IMR-90 (cell line): ENCODE measurements around the gene SLC25A28. TPM values are rescaled to one million over a fixed set of nuclear protein-coding genes. Genes with fewer than 3 reads are reported as not detected.

ENCODE experiments used
- ATAC-seq: fragments of 200-7000 bp; cut with Tn5 transposase; 2 replicates; pipeline ENCODE4 v1.9.1; 2020; ENCODE audit warnings: low read depth, mild to moderate bottlenecking, moderate library complexity
- BruUV-seq: library from RNA; stranded (reverse); fragments of 400-500 nt; replicated peaks from 2 replicates; lab custom pipeline; 2021; lab: Mats Ljungman, UMichigan
- CTCF ChIA-PET: fragments of 300-600 bp; formaldehyde crosslinking; extraction: SDS; loops from one replicate; lab custom pipeline; 2021; ENCODE audit warnings: antibody characterized with exemption; lab: Yijun Ruan, JAX
- POLR2A ChIA-PET: fragments of 300-600 bp; sonication (Branson Sonifier 250); formaldehyde crosslinking; loops from one replicate; lab custom pipeline; 2022; ENCODE audit warnings: antibody characterized with exemption; ENCODE audit not compliant: unreplicated experiment; lab: Charles Lee
- DNase-seq: peaks from one replicate; pipeline ENCODE4 v3.0.0; 2013
- H2AFZ ChIP-seq: replicated peaks from 2 replicates; pipeline ENCODE3; 2013; ENCODE audit warnings: low read length, mild to moderate bottlenecking; ENCODE audit not compliant: poor library complexity
- H2AK5ac ChIP-seq: 2 replicates; pipeline ENCODE4 v1.6.1; 2013; ENCODE audit warnings: low read depth, low read length, inconsistent platforms
- H2AK9ac ChIP-seq: replicated peaks from 2 replicates; pipeline ENCODE3; 2013; ENCODE audit warnings: mild to moderate bottlenecking, low read depth, low read length, moderate library complexity; ENCODE audit not compliant: poor library complexity
- H2BK120ac ChIP-seq: 2 replicates; pipeline ENCODE4 v1.6.1; 2013; ENCODE audit warnings: low read depth, low read length, inconsistent platforms
- H2BK15ac ChIP-seq: 3 replicates; pipeline ENCODE4 v1.6.1; 2013; ENCODE audit warnings: low read depth, low read length, inconsistent platforms
- H2BK20ac ChIP-seq: 2 replicates; pipeline ENCODE4 v1.6.1; 2013; ENCODE audit warnings: low read depth, mild to moderate bottlenecking, inconsistent platforms, low read length, moderate library complexity
- H2BK5ac ChIP-seq: 2 replicates; pipeline ENCODE4 v1.6.1; 2013; ENCODE audit warnings: mild to moderate bottlenecking, low read depth, low read length, inconsistent platforms; ENCODE audit not compliant: poor library complexity, severe bottlenecking
- H3K14ac ChIP-seq: replicated peaks from 2 replicates; pipeline ENCODE4 v1.6.1; 2013; ENCODE audit warnings: low read depth, low read length, inconsistent platforms
- H3K18ac ChIP-seq: 2 replicates; pipeline ENCODE4 v1.6.1; 2013; ENCODE audit warnings: low read depth, low read length, control low read depth
- H3K23ac ChIP-seq: 2 replicates; pipeline ENCODE4 v1.6.1; 2013; ENCODE audit warnings: low read depth, low read length, inconsistent platforms
- H3K27ac ChIP-seq: 2 replicates; pipeline ENCODE4 v1.5.1; 2013; ENCODE audit warnings: mild to moderate bottlenecking, control low read depth, low read length; ENCODE audit not compliant: insufficient read depth
- H3K27me3 ChIP-seq: 2 replicates; pipeline ENCODE4 v1.6.1; 2013; ENCODE audit warnings: low read length; ENCODE audit not compliant: control insufficient read depth, insufficient read depth
- H3K36me3 ChIP-seq: 2 replicates; pipeline ENCODE4 v1.6.1; 2013; ENCODE audit warnings: low read length, mixed read lengths; ENCODE audit not compliant: control insufficient read depth, insufficient read depth
- H3K4ac ChIP-seq: 2 replicates; pipeline ENCODE4 v1.6.1; 2013; ENCODE audit warnings: low read depth, low read length, inconsistent platforms
- H3K4me1 ChIP-seq: 2 replicates; pipeline ENCODE4 v1.6.1; 2013; ENCODE audit warnings: low read length, mixed read lengths; ENCODE audit not compliant: control insufficient read depth, insufficient read depth
- H3K4me2 ChIP-seq: 2 replicates; pipeline ENCODE4 v1.6.1; 2013; ENCODE audit warnings: low read depth, mild to moderate bottlenecking, control low read depth, low read length, moderate library complexity
- H3K4me3 ChIP-seq: 2 replicates; pipeline ENCODE4 v1.5.1; 2013; ENCODE audit warnings: low read depth, mild to moderate bottlenecking, control low read depth, low read length, moderate library complexity; ENCODE audit not compliant: insufficient read depth
- H3K56ac ChIP-seq: 2 replicates; pipeline ENCODE4 v1.6.1; 2013; ENCODE audit warnings: low read length, inconsistent platforms; ENCODE audit not compliant: insufficient read depth; ENCODE audit errors: extremely low read depth
- H3K79me1 ChIP-seq, 2 experiments: 2 replicates each; pipeline ENCODE4 v1.6.1; 2013; ENCODE audit warnings: low read length in 2 of 2, inconsistent platforms in 1 of 2, low read depth in 1 of 2
- H3K9ac ChIP-seq: 2 replicates; pipeline ENCODE4 v1.6.1; 2013; ENCODE audit warnings: low read depth, low read length, control low read depth
- H3K9me1 ChIP-seq: 2 replicates; pipeline ENCODE4 v1.6.1; 2013; ENCODE audit warnings: low read length, inconsistent platforms; ENCODE audit not compliant: insufficient read depth
- H3K9me3 ChIP-seq: 2 replicates; pipeline ENCODE4 v1.6.1; 2013; ENCODE audit warnings: low read length; ENCODE audit not compliant: control insufficient read depth, insufficient read depth
- H4K20me1 ChIP-seq: 2 replicates; pipeline ENCODE4 v1.6.1; 2013; ENCODE audit warnings: low read length, inconsistent platforms; ENCODE audit not compliant: insufficient read depth
- H4K5ac ChIP-seq: 2 replicates; pipeline ENCODE4 v1.6.1; 2013; ENCODE audit warnings: mild to moderate bottlenecking, low read depth, low read length, control low read depth
- H4K8ac ChIP-seq, 2 experiments: 2 replicates each; pipeline ENCODE4 v1.6.1; 2013; ENCODE audit warnings: low read depth in 2 of 2, low read length in 2 of 2, control low read depth in 1 of 2, inconsistent platforms in 1 of 2
- H4K91ac ChIP-seq: 2 replicates; pipeline ENCODE4 v1.6.1; 2013; ENCODE audit warnings: low read depth, low read length, inconsistent platforms; ENCODE audit not compliant: insufficient read depth
- FOS ChIP-seq: fragments of 150-350 bp; IDR thresholded peaks from 2 replicates; pipeline ENCODE4 v1.6.1; 2016; ENCODE audit warnings: low read depth, low read length
- POLR2A ChIP-seq: IDR thresholded peaks from 2 replicates; pipeline ENCODE4 v1.6.1; 2012; ENCODE audit warnings: mild to moderate bottlenecking, low read depth, low read length
- RAD21 ChIP-seq: IDR thresholded peaks from 2 replicates; pipeline ENCODE4 v1.6.1; 2012; ENCODE audit warnings: low read length, improper control_type of control experiment
- SMC3 ChIP-seq: fragments of 150-350 bp; IDR thresholded peaks from 2 replicates; pipeline ENCODE4 v1.6.1; 2016; ENCODE audit warnings: low read depth, mild to moderate bottlenecking, antibody characterized with exemption, low read length, moderate library complexity
- WGBS, 2 experiments: methylation state at CpG; one replicate each; pipeline versions ENCODE4 v1.1.5 to v1.1.7; 2013; ENCODE audit warnings: missing lambda C conversion rate in 2 of 2; ENCODE audit not compliant: insufficient read length in 1 of 2; ENCODE audit errors: extremely low coverage in 2 of 2; 5-methylcytosine and 5-hydroxymethylcytosine counted together
- dilution Hi-C: fragments of 300-500 bp; cut with HindIII; formaldehyde crosslinking; loops from one replicate; pipeline ENCODE4 v1.14.3; 2018; ENCODE audit warnings: low sequenced_read_pairs; ENCODE audit not compliant: unreplicated experiment
- in situ Hi-C: fragments of 300-500 bp; cut with MboI; formaldehyde crosslinking; loops from 3 replicates; pipeline ENCODE4 v1.14.3; 2019; ENCODE audit warnings: low sequenced_read_pairs, inconsistent platforms, mixed read lengths
- intact Hi-C: fragments of 100-400 bp; cut with micrococcal nuclease; formaldehyde crosslinking; loops from 2 replicates; pipeline ENCODE4 v1.10.0; 2022
- polyA plus RNA-seq, 3 experiments: library from polyadenylated mRNA; depleted of rRNA; stranded (reverse); fragments of >200 nt; gene quantifications; 2 replicates each; pipeline ENCODE4 v1.2.3, GENCODE V29; 2012; ENCODE audit warnings: low replicate concordance in 1 of 3
- total RNA-seq: library from RNA; depleted of rRNA; stranded (reverse); fragments of >200 nt; gene quantifications from 2 replicates; pipeline ENCODE4 v1.2.3, GENCODE V29; 2012
- TF ChIP-seq, protein P1 (sequence below): conservative IDR thresholded peaks from 2 replicates; pipeline ENCODE4 v1.5.1; 2012; ENCODE audit warnings: mild to moderate bottlenecking, low read depth, low read length, improper control_type of control experiment

The SLC25A28 gene
- total and polyA plus RNA-seq, 2 of the 4 experiments (the other 2 are of a cell fraction) = 13.1 to 29.8 TPM

DNA sequence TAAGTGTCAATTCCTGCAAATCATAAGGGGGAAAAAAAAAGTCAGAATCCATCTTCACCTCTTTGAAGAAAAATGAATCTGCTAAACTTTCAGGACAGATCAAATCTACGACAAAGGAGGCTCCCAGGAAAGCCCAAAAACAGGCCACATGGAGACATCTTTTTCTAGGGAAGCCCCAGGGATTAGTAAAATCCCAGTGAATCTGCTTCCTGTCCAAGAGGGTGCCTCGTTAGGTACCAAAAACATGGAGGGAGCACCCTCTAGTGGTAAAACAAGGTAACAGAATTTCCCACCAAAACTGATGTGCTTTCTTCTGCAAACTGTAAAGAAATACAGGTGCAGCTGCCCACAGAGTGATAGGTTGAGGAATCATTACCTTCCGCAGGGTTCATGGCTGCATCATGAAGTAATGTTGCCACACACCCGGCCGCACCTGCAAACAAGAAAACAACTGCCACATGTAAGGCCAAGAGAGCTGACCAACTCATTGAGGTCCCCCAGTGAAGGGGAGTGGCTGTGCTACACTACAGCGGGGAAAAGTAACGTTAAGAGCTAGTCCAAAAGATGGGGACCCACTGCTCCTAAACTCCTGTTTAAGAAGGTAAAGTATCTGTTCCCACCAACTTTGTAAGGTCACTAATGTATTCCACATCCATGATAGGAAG is 7.9 kb downstream of the SLC25A28 start:
- Histone ChIP-seq H3K9ac (no peak overlapping the region), H4K5ac (no peak overlapping the region), H3K9me1 (peaks cover 2% of the 10 kb centered on the region; the same call in 1 of the 2 replicates), H3K27ac (no peak overlapping the region), H2BK15ac (no peak overlapping the region), H3K56ac (no peak overlapping the region), H4K8ac (no peak overlapping the region), H3K18ac (no peak overlapping the region), H2BK5ac (no peak overlapping the region), H3K4ac (no peak overlapping the region), H2BK120ac (no peak overlapping the region), H4K91ac (no peak overlapping the region), H3K4me1 (no peaks in the 10 kb centered on the region), H2AK5ac (no peak overlapping the region), H3K14ac (no peak overlapping the region), H4K20me1 (peaks cover 4% of the 10 kb centered on the region; the same call in 1 of the 2 replicates), H2BK20ac (no peak overlapping the region), H3K9me3 (no peaks in the 10 kb centered on the region), H2AK9ac (no peak overlapping the region), H3K79me1 (peaks cover 6 to 10% of the 10 kb centered on the region in 2 experiments; a peak in 3 of 4 replicates), H3K36me3 (peaks cover 26% of the 10 kb centered on the region), H3K23ac (no peak overlapping the region), H3K4me2 (no peak overlapping the region), H2AFZ (no peak overlapping the region), H3K27me3 (no peaks in the 10 kb centered on the region), H3K4me3 (no peak overlapping the region)
- peak; percentile 43; the same call in 1 of the 2 replicates for TF ChIP-seq POLR2A
- TF ChIP-seq, protein P1, sequence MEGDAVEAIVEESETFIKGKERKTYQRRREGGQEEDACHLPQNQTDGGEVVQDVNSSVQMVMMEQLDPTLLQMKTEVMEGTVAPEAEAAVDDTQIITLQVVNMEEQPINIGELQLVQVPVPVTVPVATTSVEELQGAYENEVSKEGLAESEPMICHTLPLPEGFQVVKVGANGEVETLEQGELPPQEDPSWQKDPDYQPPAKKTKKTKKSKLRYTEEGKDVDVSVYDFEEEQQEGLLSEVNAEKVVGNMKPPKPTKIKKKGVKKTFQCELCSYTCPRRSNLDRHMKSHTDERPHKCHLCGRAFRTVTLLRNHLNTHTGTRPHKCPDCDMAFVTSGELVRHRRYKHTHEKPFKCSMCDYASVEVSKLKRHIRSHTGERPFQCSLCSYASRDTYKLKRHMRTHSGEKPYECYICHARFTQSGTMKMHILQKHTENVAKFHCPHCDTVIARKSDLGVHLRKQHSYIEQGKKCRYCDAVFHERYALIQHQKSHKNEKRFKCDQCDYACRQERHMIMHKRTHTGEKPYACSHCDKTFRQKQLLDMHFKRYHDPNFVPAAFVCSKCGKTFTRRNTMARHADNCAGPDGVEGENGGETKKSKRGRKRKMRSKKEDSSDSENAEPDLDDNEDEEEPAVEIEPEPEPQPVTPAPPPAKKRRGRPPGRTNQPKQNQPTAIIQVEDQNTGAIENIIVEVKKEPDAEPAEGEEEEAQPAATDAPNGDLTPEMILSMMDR = peak; percentile 92
- no peak for TF ChIP-seq FOS
- peak; percentile 90 for TF ChIP-seq RAD21
- peak; percentile 84 for TF ChIP-seq SMC3
- BruUV-seq = no TSS peak
- in situ Hi-C loops (loop anchor here (5.0 kb wide), 2 partner anchors 180 to 220 kb away; partner anchors contain the start of gene GOT1), dilution Hi-C loops (no loop called here), intact Hi-C loops (loop anchor here (1.0 kb wide), 3 partner anchors 52 to 220 kb away; no protein-coding TSS in a partner anchor)
- peak; percentile 91 for ATAC-seq
- ChIA-PET CTCF (interaction anchor here (0.7 to 1.8 kb wide), 7 partner anchors 14 to 219 kb away, joined by 3 to 10 read pairs (median 3); partner anchors contain the start of gene GOT1), POLR2A (interaction anchor here (0.5 kb wide), 1 partner anchor 178 kb away, joined by 3 read pairs; no protein-coding TSS in a partner anchor)
- peak; percentile 62 for DNase-seq
- 31% methylated on average over 3 of the region's 7 CpGs; no CpG with 5 or more reads in 1 of the 2 experiments for WGBS, 2 experiments
